ENCODE results near the gene SEMA3G. TPM values are rescaled to one million over a fixed set of nuclear protein-coding genes. Genes with fewer than 3 reads are reported as not detected.

Gene SEMA3G
- total and polyA plus RNA-seq, 11 donors = 11.4 to 29.0 (median 14.4) TPM

GRCh38 chr3:52437326-52438103 is 7.4 kb downstream of the SEMA3G start:
- H3K36me3 ChIP-seq = peaks cover 0 to 5% (median 0%) of the 10 kb centered on the region in 9 donors
- no peak overlapping the region for H3K4me3 ChIP-seq
- WGBS, 4 donors = 90 to 100% (median 96%) methylated on average over 6 to 15 of the region's 15 CpGs
- TF ChIP-seq POLR2A (IDR thresholded peaks at IDR 0.05) (no peak), CTCF (IDR thresholded peaks at IDR 0.05) (no peak)
- H3K27me3 ChIP-seq = no peaks in the 10 kb centered on the region
- H3K9me3 ChIP-seq = no peaks in the 10 kb centered on the region
- ATAC-seq (no peak), DNase-seq (peak in 3 of 5 donors; percentile 27 to 64 (median 32))
- intact Hi-C loops (cut with DNase I) = no loop called here
- H3K27ac ChIP-seq = peak overlapping the region in 7 of 12 donors; percentile 11 to 75 (median 65)
- peaks cover 8 to 48% (median 29%) of the 10 kb centered on the region in 12 donors for H3K4me1 ChIP-seq

DNA sequence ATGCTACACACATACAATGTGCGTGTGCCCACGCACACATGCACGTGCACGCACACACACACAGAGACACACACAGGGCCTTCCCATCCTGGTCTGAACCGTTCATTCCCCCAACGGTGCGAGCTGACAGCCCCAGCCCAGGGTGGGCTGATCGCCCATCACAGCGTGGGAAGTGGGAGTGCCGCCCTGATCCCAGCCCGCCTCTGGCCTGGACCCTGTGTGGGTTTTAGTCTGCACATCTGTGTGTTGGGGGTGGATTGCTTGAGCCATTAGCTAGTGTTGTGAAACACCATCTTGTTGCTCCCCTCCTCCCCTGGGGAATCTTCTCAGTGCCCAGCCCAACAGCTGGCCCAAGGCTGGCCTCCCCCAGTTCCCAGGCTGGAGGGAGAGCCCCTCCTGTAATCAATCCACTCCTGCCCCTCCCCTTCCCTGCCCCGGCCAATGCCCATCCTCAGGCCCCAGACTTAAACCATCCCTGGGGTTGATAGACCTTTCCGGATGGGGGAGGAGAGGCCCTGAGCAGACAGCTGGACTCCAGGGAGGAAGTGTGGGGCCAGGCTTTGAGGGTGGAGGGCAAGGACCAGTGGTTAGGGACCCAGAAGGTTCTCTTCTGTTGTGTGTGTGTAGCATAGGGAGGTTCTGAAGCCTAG is 8.3 kb downstream of the SEMA3G start:
- no peaks in the 10 kb centered on the region for H3K27me3 ChIP-seq
- DNase-seq = peak in 4 of 5 donors; percentile 32 to 73 (median 56)
- peak overlapping the region in 7 of 12 donors; percentile 24 to 75 (median 65) for H3K27ac ChIP-seq
- TF ChIP-seq POLR2A (IDR thresholded peaks at IDR 0.05) = no peak
- H3K4me3 ChIP-seq = no peak overlapping the region
- intact Hi-C loops (cut with DNase I) = no loop called here
- peaks cover 0 to 5% (median 0%) of the 10 kb centered on the region in 9 donors for H3K36me3 ChIP-seq
- ATAC-seq = peak; percentile 4 to 61 (median 22)
- peaks cover 13 to 57% (median 36%) of the 10 kb centered on the region in 12 donors for H3K4me1 ChIP-seq
- no peaks in the 10 kb centered on the region for H3K9me3 ChIP-seq
- WGBS, 4 donors = 75 to 89% (median 84%) methylated on average over 13 of the region's 13 CpGs

GRCh38 chr3:52435246-52436101 is 9.4 kb downstream of the SEMA3G start:
- intact Hi-C loops (cut with DNase I) = no loop called here
- Histone ChIP-seq H3K4me1 (peaks cover 13 to 66% (median 46%) of the 10 kb centered on the region in 12 donors), H3K27me3 (no peaks in the 10 kb centered on the region), H3K27ac (peak overlapping the region in 8 of 12 donors; percentile 5 to 76 (median 66)), H3K36me3 (peaks cover 0 to 5% (median 0%) of the 10 kb centered on the region in 9 donors), H3K9me3 (no peaks in the 10 kb centered on the region), H3K4me3 (no peak overlapping the region)
- ATAC-seq = peak in 1 of 4 donors; percentile 6
- 92 to 95% (median 94%) methylated on average over 24 to 32 of the region's 32 CpGs for WGBS, 4 donors
- TF ChIP-seq CTCF (IDR thresholded peaks at IDR 0.05) (no peak), POLR2A (IDR thresholded peaks at IDR 0.05) (no peak)
- DNase-seq = peak in 4 of 5 donors; percentile 24 to 51 (median 34)

- DNase-seq (peak in 3 of 5 donors; percentile 25 to 48 (median 27)), ATAC-seq (no peak)
- Histone ChIP-seq H3K4me1 (peaks cover 13 to 70% (median 52%) of the 10 kb centered on the region in 12 donors), H3K9me3 (no peaks in the 10 kb centered on the region), H3K27ac (peak overlapping the region; percentile 4 to 76 (median 61)), H3K27me3 (no peaks in the 10 kb centered on the region), H3K4me3 (no peak overlapping the region), H3K36me3 (peaks cover 0 to 5% (median 0%) of the 10 kb centered on the region in 9 donors)
- 92 to 94% (median 94%) methylated on average over 7 to 9 of the region's 9 CpGs for WGBS, 4 donors
- intact Hi-C loops (cut with DNase I) = no loop called here
- TF ChIP-seq CTCF (IDR thresholded peaks at IDR 0.05) (no peak), POLR2A (IDR thresholded peaks at IDR 0.05) (no peak)
Measured at GRCh38 chr3:52434491-52435115, 10.3 kb downstream of the SEMA3G start.

All from heart left ventricle (tissue), 16 donors.